MM.1S (cell line): ENCODE measurements around the gene GRK3.

Experiments used
- DNase-seq: peaks from one replicate; pipeline ENCODE4 v3.0.0-alpha.2; 2015
- H2AFZ ChIP-seq: fragments of 300-600 bp; sonication (generic); 2 replicates; pipeline ENCODE4 v1.6.0; 2016; ENCODE audit warnings: antibody characterized with exemption, low read length
- H3F3A ChIP-seq: fragments of 300-600 bp; sonication (generic); 2 replicates; pipeline ENCODE4 v1.6.1; 2016; ENCODE audit warnings: mild to moderate bottlenecking, antibody characterized with exemption, low read length, moderate library complexity, mixed read lengths; ENCODE audit not compliant: insufficient read depth
- H3K27ac ChIP-seq: fragments of 300-600 bp; sonication (generic); 2 replicates; pipeline ENCODE4 v1.5.1; 2016; ENCODE audit warnings: mild to moderate bottlenecking, low read length
- H3K27me3 ChIP-seq: fragments of 300-600 bp; sonication (generic); replicated peaks from 2 replicates; pipeline ENCODE4 v1.6.0; 2016; ENCODE audit warnings: low read length; ENCODE audit not compliant: insufficient read depth
- H3K36me3 ChIP-seq: fragments of 300-600 bp; sonication (generic); replicated peaks from 2 replicates; pipeline ENCODE4 v1.6.1; 2016; ENCODE audit warnings: mild to moderate bottlenecking, low read length, mixed read lengths; ENCODE audit not compliant: insufficient read depth
- H3K4me1 ChIP-seq: fragments of 300-600 bp; sonication (generic); 2 replicates; pipeline ENCODE4 v1.6.1; 2016; ENCODE audit warnings: low read length, mixed read lengths
- H3K4me2 ChIP-seq: fragments of 300-600 bp; sonication (generic); 2 replicates; pipeline ENCODE4 v1.6.0; 2016; ENCODE audit warnings: low read depth, low read length
- H3K4me3 ChIP-seq: fragments of 300-600 bp; sonication (generic); 2 replicates; pipeline ENCODE4 v1.5.1; 2016; ENCODE audit warnings: low read length, mixed read lengths
- H3K79me2 ChIP-seq: fragments of 300-600 bp; sonication (generic); 2 replicates; pipeline ENCODE4 v1.6.1; 2016; ENCODE audit warnings: mixed run types, low read length, mixed read lengths
- H3K9ac ChIP-seq: fragments of 300-600 bp; sonication (generic); 2 replicates; pipeline ENCODE4 v1.6.1; 2016; ENCODE audit warnings: low read length, mixed read lengths
- H3K9me2 ChIP-seq: fragments of 300-600 bp; sonication (generic); replicated peaks from 2 replicates; pipeline ENCODE4 v1.6.1; 2016; ENCODE audit warnings: mild to moderate bottlenecking, low read length, mixed read lengths; ENCODE audit not compliant: insufficient read depth
- H3K9me3 ChIP-seq: fragments of 300-600 bp; sonication (generic); replicated peaks from 2 replicates; pipeline ENCODE4 v1.6.1; 2016; ENCODE audit warnings: mild to moderate bottlenecking, low read length, mixed read lengths; ENCODE audit not compliant: insufficient read depth
- H4K20me1 ChIP-seq: fragments of 300-600 bp; sonication (generic); 2 replicates; pipeline ENCODE4 v1.6.1; 2016; ENCODE audit warnings: mild to moderate bottlenecking, low read length, moderate library complexity, mixed read lengths; ENCODE audit not compliant: insufficient read depth
- CTCF ChIP-seq: fragments of 300-600 bp; sonication (generic); IDR thresholded peaks from 2 replicates; pipeline ENCODE4 v1.5.1; 2016; ENCODE audit warnings: antibody characterized with exemption, low read length, mixed read lengths
- EZH2 ChIP-seq: fragments of 300-600 bp; sonication (generic); optimal IDR thresholded peaks from 2 replicates; pipeline ENCODE3; 2017; ENCODE audit warnings: low read depth, mild to moderate bottlenecking, antibody characterized with exemption, low read length, mixed read lengths
- EZH2phosphoT487 ChIP-seq: fragments of 300-600 bp; sonication (generic); IDR thresholded peaks from 2 replicates; pipeline ENCODE4 v1.6.1; 2018; ENCODE audit warnings: antibody characterized with exemption, low read length

GRK3 gene

GRCh38 chr22:25714739-25715138 lies 150.3 kb downstream of the GRK3 start:
- no peaks in the 10 kb centered on the region for H3F3A ChIP-seq
- no peaks in the 10 kb centered on the region for H3K79me2 ChIP-seq
- no peak overlapping the region for H3K27ac ChIP-seq
- TF ChIP-seq CTCF (no peak), EZH2 (no peak), EZH2phosphoT487 (no peak)
- no peak overlapping the region for H3K4me2 ChIP-seq
- H3K4me1 ChIP-seq: no peaks in the 10 kb centered on the region
- H3K36me3 ChIP-seq: no peaks in the 10 kb centered on the region
- no peak overlapping the region for H2AFZ ChIP-seq
- H3K4me3 ChIP-seq: no peak overlapping the region
- H3K27me3 ChIP-seq: no peaks in the 10 kb centered on the region
- H4K20me1 ChIP-seq: no peaks in the 10 kb centered on the region
- H3K9me2 ChIP-seq: no peaks in the 10 kb centered on the region
- H3K9me3 ChIP-seq: no peaks in the 10 kb centered on the region
- H3K9ac ChIP-seq: no peak overlapping the region
- DNase-seq: no peak

- Histone ChIP-seq H3K27ac (no peak overlapping the region), H3K9ac (no peak overlapping the region), H3F3A (no peaks in the 10 kb centered on the region), H2AFZ (no peak overlapping the region), H3K9me3 (no peaks in the 10 kb centered on the region), H3K9me2 (no peaks in the 10 kb centered on the region), H3K4me3 (no peak overlapping the region), H3K36me3 (no peaks in the 10 kb centered on the region), H4K20me1 (no peaks in the 10 kb centered on the region), H3K79me2 (no peaks in the 10 kb centered on the region), H3K4me1 (no peaks in the 10 kb centered on the region), H3K4me2 (no peak overlapping the region), H3K27me3 (no peaks in the 10 kb centered on the region)
- TF ChIP-seq EZH2 (no peak), CTCF (no peak), EZH2phosphoT487 (no peak)
- no peak for DNase-seq
Measured at GRCh38 chr22:25716637-25717036, 152.2 kb downstream of the GRK3 start.

GRCh38 chr22:25718135-25718840 lies 153.8 kb downstream of the GRK3 start:
- no peak overlapping the region for H3K27ac ChIP-seq

GRCh38 chr22:25722223-25722622 lies 157.7 kb downstream of the GRK3 start:
- Histone ChIP-seq H3K27ac (no peak overlapping the region), H3K27me3 (no peaks in the 10 kb centered on the region), H3K9ac (no peak overlapping the region), H3F3A (no peaks in the 10 kb centered on the region), H3K9me3 (no peaks in the 10 kb centered on the region), H3K4me1 (no peaks in the 10 kb centered on the region), H3K36me3 (no peaks in the 10 kb centered on the region), H3K9me2 (no peaks in the 10 kb centered on the region), H3K4me3 (no peak overlapping the region), H3K4me2 (no peak overlapping the region), H3K79me2 (no peaks in the 10 kb centered on the region), H4K20me1 (no peaks in the 10 kb centered on the region), H2AFZ (no peak overlapping the region)
- DNase-seq: no peak
- no peak for TF ChIP-seq EZH2phosphoT487
- TF ChIP-seq EZH2: no peak
- TF ChIP-seq CTCF: no peak

More at GRCh38 chr22:25718135-25718840, 153.8 kb downstream of the GRK3 start:
- H3K9ac ChIP-seq: no peak overlapping the region
- H3K36me3 ChIP-seq: no peaks in the 10 kb centered on the region
- no peaks in the 10 kb centered on the region for H3F3A ChIP-seq
- no peaks in the 10 kb centered on the region for H3K9me3 ChIP-seq
- no peaks in the 10 kb centered on the region for H3K27me3 ChIP-seq
- H3K4me2 ChIP-seq: no peak overlapping the region
- no peaks in the 10 kb centered on the region for H3K79me2 ChIP-seq
- no peak overlapping the region for H2AFZ ChIP-seq
- no peaks in the 10 kb centered on the region for H3K9me2 ChIP-seq
- H4K20me1 ChIP-seq: no peaks in the 10 kb centered on the region
- H3K4me3 ChIP-seq: no peak overlapping the region
- DNase-seq: no peak
- no peak for TF ChIP-seq EZH2
- no peaks in the 10 kb centered on the region for H3K4me1 ChIP-seq
